Left kidney (tissue), 2 donors: ENCODE data around the gene C16orf74. TPM values are rescaled to one million over a fixed set of nuclear protein-coding genes. Genes with fewer than 3 reads are reported as not detected.

Source experiments
- DNase-seq: peaks from one replicate; pipeline ENCODE4 v3.0.0-alpha.2; 2013
- polyA plus RNA-seq: library from polyadenylated mRNA; unstranded; fragments of 120-200 nt; gene quantifications from one replicate; pipeline ENCODE4 v1.2.1, GENCODE V29; 2013; ENCODE audit not compliant: insufficient read length

C16orf74 gene
- polyA plus RNA-seq, 1 donor: 1.9 TPM

DNA sequence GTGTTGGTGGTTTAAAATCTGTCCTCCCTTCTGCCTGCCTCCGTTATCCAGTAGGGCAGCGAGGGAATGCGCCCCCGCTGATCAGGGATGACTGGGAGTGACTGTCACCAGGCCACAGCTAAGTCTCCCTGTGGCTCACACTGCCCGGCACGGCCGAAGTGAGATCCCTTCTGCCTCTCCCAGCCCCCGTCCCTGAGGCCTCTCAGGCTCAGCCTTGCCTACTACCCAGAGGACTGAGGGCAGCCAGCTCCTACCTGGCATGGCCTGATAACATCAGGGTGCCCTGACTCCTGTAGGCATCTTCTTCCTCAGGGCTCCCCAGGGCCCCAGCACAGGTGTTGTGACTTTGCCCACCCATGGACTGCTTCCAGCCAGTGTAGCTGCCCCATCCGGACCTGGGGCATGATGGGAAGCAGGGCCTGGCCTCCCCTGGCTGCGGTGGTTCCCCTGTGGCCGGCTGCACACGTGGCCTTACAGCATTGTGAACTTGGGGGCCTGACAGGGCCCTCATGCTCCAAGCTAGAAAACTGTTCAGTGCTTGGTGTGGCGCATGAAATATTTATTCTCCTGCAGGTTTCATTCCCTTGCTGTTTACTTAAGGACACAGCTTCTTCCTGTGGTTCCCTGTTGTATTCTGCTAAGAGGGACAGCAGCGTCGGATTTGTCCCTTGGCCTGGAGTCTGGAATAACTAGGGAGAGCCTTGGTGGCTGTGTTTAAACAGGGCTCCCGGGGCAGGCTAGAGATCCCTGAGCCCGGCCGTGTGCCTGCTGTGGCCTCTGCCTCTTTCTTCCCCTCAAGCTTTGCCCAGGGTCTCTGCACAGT lies 92.2 kb downstream of the C16orf74 start:
- no peak for DNase-seq

DNA sequence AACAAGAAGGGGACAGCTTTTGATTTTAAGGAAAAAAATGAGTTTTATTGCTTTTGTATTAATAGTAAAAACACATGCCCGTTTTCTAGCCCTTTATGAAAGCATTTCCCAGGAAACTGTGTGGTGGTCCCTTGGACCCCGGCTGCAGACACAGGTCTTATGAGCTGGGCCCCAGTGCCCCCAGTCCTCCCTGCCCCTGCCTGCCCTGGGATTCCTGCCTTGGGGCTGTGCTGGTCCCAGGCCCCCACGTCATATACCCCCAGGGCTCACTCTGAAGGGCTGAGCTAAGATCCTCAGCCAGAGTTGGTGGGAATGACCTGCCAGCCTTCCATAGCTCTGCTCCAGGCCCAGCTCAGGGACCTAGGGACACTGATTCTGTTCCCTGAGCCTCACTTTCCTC lies 92.9 kb downstream of the C16orf74 start:
- DNase-seq: no peak

Other genes starting within 250 kb of the C16orf74 start
- gene GSE1, start 137.8 kb downstream of the C16orf74 start, polyA plus RNA-seq: 76.5 TPM
- gene GINS2, start 62.1 kb downstream of the C16orf74 start, polyA plus RNA-seq: 21.2 TPM
- 27.9 TPM for gene EMC8, start 48.4 kb upstream of the C16orf74 start, polyA plus RNA-seq
- gene COX4I1, start 48.6 kb upstream of the C16orf74 start, polyA plus RNA-seq: 303 TPM
- gene IRF8, start 148.1 kb upstream of the C16orf74 start, polyA plus RNA-seq: 5.4 TPM